ENCODE measurements around the gene THSD7A. TPM values are rescaled to one million over a fixed set of nuclear protein-coding genes. Genes with fewer than 3 reads are reported as not detected.

The THSD7A gene
- total RNA-seq, 1 donor from 2014 or later = not detected

DNA sequence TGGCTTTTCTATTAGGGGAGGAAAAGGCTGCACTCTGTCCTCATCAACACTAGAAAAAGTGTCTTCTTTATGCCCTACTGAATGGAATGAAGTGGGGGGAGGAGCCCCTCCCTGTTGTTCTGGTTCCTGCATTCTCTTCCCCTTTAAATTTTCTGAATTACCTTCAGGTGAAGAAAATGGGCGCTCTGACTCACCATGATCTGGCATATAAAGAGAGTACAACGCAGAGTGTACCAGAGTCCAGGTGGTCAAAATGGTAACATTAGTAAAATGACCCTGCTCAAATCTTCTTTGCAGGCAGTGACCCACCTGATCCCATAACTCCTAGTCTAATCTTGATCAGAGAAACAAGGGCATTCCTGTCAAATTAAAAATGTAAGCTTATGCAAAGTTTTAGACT lies 80.7 kb downstream of the THSD7A start:
- intact Hi-C loops (cut with micrococcal nuclease) = no loop called here

DNA sequence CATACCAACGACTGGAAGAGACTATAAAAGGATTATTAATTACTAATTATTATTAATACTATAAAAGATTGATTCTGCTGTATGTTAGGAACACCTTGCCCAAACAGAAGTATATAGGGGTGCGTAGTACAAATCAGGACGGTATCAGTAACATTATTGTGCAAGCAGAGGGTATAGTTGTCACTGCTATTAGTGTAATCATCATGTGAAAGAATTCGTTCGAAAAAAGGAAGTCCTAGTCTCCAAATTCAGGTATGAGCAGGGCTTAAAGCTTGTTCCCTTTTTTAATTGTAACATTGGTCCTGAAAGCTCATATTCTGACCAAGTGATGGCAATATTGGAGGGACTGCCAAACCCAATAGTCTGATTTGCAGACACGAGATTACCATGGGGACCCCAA lies 81.8 kb downstream of the THSD7A start:
- intact Hi-C loops (cut with micrococcal nuclease) = no loop called here

DNA sequence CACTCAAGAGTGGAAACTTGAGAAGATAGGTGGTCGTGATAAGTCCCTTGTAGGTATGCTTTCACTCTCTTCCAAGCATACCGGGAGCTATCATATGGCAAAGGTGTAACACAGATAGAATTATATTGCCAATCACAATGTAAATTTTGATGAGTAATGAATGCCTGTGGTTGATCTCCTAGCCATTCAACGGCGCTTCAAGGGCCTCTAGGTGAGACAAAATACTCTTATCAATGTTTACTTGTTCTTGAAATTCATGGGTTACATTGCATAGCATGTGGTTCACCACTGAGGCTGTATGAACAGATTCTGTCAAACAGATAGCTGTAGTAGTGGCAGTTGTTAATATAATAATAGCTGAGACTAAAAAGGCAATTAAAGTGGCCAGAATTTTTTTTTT lies 82.4 kb downstream of the THSD7A start:
- intact Hi-C loops (cut with micrococcal nuclease) = no loop called here

DNA sequence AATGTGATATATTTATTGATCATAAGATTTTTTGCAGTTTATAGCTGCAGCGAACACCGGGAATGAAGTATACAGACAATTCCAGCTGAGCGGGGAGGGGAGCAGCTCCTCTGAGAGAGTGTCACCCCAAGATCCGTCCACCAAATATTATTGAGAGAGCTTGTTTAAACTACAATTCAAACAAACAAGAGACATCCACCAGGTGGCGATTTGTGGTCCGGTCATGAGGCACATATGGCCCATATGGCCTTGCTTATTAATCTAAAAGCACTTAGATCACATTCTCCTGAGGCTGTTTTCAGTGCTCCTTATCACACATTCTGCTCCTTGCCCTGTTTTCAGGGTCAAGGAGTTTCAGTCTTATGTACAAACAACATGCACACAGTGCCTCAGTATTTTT lies 83.1 kb downstream of the THSD7A start:
- intact Hi-C loops (cut with micrococcal nuclease) = no loop called here

DNA sequence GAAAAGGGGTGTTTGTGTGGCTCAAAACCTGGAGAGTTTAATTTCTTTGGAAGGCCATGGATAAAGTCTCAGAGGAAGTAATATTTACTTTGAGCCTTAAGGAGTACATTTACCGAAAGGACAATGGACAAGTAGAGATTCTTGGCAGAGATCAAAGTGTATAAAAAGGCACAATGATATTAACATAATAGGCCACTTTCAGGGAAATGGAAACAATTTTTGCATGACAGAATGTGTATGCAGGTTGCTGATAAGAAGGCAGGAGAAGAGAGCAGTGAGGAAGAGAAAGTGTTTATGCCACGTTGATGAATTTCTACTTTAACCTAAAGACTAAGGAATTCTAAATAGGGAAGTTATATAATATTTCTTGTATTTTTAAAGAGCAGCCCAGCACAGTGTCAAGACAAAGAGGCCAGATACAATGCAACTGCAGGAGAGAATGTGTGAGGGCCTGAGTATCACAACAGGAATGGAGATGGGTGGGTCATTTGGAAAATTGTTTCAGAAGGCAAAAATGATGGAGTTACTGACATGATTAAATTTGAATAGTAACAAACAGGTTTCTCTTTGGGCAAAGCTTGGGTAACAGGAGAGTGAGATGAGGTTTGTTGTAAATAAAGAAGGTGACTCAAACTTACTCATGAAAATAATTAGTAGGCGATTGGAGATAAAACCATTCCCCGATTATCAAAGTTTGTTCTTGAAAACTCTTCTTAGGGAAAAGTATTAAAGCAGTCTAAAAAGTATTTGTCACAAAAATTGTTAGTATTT lies 84.1 kb downstream of the THSD7A start:
- intact Hi-C loops (cut with micrococcal nuclease) = no loop called here

DNA sequence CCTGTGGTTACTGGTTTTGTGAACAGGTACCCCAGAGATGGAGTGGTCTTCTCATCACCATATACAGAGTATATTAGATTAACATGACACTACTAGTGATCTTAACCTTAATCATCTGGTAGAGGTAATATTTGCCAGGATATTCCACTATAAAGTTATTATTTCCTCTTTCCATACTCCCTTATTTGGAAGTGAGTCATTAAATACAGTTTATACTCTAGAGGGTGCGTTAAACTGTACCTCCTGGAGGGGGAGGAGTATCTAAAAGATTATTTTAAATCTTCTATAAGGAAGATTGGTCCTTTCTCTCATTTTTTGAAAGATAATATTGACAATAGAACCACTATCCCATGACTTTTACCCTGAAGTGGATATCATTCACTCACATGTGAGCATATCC lies 85.4 kb downstream of the THSD7A start:
- intact Hi-C loops (cut with micrococcal nuclease) = no loop called here

DNA sequence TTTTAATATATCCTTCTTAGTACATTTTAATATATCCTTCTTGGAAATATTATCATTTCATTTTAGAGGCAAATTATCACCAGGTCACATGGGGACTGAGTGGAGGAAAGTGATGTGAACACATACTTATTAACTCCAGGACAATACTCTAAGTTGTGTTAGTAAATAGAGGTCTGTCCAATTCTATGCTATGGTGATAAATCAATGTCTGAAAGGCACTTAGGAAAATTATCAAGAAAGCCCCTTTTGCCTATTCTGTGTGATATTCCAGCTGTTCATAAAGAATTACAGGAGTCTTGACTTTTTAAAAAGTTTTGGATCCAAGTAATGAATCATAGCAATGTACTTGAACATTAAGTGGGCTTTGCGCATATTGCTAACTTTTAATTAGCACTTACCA lies 88.5 kb downstream of the THSD7A start:
- intact Hi-C loops (cut with micrococcal nuclease) = no loop called here

DNA sequence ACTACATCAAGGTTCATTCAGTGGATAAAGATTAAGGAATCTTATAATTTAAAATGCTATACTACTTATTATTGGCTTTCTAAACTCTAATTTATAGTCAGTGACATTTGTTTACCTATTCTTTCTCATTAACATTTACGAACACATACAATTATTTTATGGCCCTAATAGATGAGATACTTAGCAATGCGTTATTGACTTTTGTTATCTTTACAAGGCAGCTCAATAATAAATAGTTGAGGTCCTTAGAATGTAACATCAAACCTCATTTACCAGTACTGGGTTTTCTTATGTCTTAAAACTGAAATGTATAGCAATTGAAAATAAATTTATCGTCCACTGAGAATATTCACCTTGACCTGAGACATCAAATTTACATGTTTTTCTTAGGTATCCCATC lies 89.0 kb downstream of the THSD7A start:
- intact Hi-C loops (cut with micrococcal nuclease) = no loop called here

DNA sequence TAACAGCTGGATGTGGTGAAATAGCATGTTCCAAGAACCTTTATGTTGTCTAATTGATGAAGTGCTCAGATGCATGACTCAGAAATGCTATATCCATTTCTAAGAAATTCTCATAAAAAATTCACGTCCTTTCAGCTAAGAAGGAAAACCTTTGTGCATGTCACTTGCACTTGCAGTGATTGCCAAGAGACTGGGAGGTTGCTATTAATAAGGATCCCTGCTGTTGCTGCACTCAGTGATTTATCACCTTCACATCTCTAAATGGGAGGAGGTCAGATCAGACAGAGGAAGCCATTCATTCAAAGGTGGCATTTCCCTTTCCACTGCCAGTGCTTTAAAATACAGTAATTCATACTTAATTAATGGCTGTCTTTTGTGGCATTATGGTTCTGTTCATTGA lies 89.5 kb downstream of the THSD7A start:
- intact Hi-C loops (cut with micrococcal nuclease) = no loop called here

DNA sequence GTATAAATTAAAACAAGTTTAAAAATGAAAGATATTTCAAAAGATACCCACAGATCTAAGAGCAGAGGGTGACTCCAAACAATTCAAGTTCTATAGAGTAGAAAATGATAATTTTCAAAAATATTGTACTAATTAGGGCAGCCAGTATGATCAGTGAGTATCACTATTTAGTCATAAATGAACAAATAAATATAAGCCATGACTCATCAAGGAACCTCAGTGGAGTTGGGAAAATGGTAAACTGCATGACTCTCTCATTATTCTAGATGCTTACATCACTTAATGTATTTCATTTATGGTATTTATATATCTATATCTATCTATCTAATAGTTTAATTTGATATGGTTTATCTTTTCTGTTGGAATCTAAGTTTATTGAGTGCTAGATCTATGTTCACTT lies 94.3 kb downstream of the THSD7A start:
- intact Hi-C loops (cut with micrococcal nuclease) = no loop called here

DNA sequence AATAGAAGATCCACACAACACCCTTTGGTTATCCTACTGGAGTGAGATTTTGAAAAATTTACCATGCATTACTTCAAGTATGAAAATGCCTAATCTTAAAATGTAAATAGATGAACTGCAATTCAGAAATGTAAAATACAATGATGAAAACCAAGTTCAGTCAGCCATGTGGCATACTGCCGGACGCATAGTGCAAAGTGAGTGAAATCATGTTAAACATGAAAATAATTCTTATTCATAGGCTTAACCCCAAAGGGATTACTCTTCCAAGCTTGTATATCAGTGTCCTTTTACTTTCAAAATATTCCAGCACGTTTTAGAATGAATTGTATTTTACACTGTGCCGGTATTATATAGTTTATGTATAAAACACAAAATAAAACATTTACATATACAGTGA lies 99.8 kb downstream of the THSD7A start:
- intact Hi-C loops (cut with micrococcal nuclease) = no loop called here

DNA sequence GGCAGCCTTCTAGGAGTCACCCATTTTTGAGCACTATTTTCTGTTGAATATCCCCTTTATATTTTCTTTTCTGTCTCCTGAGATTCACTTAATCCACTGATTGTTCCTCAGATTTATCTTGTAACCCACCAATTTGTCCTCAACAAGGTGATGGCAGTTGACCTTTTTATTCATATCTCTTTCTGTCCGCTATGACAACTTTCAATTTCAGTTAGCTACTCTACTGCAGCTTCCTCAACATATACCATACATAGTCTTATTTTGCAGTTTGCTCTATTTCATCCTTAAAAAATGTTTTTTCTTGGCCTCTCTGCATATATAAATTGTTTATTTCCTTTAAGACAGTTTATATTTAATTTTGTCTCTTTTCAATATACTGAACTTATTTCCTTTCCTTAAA lies 101.3 kb downstream of the THSD7A start:
- intact Hi-C loops (cut with micrococcal nuclease) = no loop called here

DNA sequence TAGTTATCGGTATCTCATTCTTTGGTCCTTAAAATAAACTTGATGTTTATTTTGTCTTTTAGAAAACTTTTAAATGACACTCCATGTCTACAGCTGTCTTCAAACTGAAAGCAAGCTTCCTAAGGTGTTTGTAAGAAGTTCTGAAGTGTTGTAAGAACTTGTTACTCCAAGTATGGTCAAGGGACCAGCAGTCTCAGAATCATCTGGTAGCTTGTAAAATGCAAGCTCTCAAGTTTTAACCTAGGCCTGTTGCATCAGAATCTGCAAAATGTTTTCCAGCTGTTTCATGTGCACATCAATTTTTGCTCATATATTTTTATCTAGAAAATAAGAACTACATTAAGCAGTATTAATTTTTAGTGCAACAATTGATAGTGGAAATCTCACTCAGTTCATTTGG lies 104.1 kb downstream of the THSD7A start:
- intact Hi-C loops (cut with micrococcal nuclease) = no loop called here

DNA sequence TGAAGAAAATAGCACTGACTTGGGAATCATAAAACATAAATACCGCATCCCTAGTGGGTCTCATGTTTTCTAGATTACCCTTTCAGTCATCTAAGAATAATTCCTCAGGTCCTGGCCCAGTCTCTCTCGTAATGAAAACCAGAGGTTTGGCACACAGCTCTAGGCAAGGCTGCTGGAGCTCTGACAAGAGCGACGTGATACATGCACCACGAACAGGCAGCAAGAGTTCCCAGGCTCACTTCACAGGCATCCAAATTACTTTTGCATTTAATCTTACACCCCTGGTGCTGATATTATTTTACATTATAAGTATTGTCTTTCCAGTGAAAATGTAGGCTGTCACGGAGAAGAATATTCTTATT lies 105.2 kb downstream of the THSD7A start:
- intact Hi-C loops (cut with micrococcal nuclease) = no loop called here

DNA sequence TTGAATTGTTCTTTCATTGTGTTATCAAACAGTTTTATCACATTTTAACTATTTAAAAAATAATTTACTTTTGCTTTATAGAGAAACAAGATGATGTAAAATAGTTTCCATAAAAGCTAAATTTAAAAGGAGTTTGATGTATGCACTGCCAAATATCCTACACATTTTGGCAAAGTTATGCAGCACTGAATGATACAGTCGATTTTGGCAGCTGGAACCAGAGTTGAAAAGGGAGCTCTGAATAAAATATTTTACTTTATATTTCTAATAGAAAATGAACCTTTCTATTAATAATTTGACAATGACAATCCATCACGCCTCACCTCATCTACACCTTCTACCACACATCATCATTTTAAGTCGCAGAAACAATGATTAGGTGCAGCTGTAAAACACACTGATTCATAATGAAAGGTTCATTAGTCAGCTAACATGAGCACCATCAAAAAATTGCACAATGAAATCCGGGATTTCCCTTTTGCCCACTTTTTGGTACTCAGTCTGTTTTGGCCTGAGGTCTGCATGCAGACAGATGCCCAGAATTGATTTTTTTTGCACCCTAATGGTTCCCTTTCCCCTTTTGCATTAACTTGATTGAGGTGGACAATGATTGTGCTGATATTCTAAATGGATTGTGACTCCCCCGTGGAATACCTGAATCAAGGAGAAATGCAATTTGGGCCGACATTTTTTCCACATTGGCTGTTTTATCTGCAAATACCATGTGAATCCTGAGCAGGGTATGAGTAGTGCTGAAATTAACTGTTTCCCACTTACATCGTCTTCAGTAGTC lies 105.8 kb downstream of the THSD7A start:
- intact Hi-C loops (cut with micrococcal nuclease) = no loop called here

DNA sequence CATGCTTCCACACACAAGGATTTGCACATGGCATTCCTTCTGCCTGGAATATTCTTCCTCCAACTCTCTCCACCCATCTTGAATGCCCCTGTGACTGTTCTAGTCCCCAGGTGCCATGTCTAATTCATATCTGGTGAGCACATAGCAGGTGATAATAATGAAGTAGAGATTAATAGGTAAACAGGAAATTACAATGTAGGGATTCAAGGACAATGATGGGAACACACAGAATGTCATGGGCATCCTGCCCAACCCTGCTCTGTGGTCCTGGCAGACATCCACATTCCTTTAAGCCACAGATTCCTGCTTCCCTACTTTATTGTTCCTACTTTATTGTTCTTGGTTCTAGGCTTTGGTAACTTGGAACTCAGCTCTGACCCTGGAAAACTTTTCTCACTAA lies 115.8 kb downstream of the THSD7A start:
- intact Hi-C loops (cut with micrococcal nuclease) = no loop called here

DNA sequence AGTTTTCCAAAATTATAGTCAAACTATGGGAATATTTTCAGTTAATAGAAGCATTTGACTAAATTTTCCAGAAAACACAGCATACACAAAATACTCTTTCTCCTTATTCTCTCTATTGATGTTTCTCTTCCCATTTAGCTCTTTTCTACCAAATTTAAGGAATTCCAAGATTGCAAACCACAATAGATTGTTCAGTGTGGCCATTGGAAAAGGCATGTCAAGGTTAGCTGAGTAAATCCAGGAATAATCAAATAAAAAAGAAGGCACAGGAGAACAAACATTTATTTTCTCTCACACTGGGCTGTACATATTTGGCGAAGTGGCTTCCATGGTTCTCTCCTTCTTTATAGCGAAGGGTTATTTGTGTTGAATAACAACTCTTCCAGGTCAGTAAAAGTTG lies 117.3 kb downstream of the THSD7A start:
- intact Hi-C loops (cut with micrococcal nuclease) = no loop called here

DNA sequence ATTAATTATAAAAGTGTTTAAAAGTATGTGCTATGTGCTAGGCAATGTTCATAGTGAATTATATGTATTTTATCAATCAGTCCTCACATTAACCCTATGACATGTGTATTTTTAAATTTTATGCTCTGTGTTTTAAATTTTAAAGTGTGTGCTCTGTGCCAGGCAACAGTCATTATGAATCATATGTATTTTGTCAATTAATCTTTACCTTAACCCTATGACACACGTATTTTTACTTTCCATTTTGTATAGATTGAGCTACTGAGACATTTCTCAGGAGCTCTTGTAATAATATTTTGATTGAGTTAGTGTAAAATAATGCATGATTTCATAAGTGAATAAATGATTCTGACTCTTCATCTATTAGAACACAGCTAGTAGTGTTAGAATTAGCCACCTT lies 117.8 kb downstream of the THSD7A start:
- intact Hi-C loops (cut with micrococcal nuclease) = no loop called here

DNA sequence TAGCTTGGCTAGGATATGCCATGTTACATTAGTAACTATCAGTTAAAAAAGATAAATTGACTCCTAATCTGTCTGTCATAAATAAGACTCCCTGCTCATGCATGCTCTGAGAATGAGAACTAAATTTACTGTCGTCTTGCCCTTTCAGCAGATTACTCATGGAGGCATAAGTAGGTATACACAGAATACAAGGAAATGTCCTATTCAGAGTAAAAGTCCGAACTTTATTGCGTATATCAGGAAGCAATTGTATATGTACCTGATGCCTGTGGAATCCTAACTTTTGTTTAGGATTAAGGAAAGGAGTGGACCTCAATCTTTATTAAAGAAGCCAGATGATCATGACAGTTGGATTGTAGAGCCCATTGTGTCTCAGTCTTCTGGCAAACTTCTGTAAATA lies 118.6 kb downstream of the THSD7A start:
- intact Hi-C loops (cut with micrococcal nuclease) = no loop called here

DNA sequence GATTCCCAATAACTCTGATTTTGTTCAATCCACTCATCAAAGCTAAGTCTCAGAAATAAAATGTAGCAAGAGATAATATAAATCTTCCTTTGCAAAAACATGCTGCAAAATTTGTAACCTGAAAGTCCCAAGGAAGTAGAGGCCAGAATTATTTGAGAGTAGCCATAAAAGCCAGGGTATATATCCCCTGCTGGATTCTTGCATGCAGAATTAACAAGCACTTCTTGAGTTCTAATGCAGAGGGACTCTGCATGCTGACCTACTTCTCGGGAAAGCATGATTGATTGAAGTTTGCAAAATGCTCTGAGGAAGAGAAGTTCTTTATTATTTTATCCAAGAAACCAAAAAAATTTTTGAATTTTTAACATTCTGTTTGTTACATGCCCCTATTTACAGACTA lies 121.6 kb downstream of the THSD7A start:
- intact Hi-C loops (cut with micrococcal nuclease) = no loop called here

DNA sequence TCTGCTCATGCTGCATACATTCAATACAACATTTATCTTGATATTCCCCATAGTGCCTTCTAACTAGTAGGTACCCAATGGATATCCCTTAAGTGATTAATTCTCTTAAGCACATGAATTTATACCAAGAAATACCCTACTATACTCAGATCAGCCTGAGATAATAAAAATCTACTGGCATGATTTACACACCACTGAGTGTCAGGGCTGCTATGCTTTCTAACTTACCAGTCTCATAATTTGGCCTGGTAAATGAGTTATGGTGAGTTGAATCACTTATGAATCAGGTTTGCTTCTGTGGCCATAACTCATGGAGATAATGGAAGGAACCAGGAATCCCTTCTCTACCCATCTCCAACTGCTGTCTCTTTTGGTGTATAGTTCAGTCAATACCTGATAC lies 122.8 kb downstream of the THSD7A start:
- intact Hi-C loops (cut with micrococcal nuclease) = no loop called here

DNA sequence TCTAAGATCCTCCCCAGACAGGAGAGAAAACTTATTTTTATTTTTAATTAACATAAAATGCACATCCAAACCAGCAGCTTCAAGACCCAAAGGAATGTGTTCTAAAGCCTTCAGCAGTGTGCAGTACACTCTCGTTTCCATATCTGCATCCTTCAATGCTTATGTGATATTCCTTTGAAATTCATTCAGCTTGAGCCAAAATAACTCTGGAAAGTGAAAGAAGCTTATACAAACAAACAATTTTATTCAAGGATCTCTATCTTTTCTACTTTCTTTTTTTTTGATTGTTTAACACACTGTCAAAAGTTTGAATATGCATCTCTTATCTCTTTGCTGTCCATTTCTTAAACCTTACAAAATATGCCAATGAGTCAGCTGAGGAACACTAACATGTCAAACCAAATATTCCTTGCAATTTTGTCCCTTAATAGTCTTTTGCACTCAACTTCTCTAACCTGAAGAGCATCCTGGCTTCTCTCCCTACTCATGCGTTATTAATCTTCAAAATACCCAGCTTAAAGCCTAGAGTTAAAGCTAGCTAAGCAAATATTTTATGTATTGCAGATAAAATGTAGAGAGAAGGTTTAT lies 124.3 kb downstream of the THSD7A start:
- intact Hi-C loops (cut with micrococcal nuclease) = no loop called here

All from T-helper 2 cell treated with Interferon-gamma antibody and Interleukin-4, amounts not matched to agents 100 ng/mL and 5 ng/mL, for 36 hours (primary cell).